MG63 (cell line): ENCODE results near the gene RELA. TPM values are rescaled to one million over a fixed set of nuclear protein-coding genes. Genes with fewer than 3 reads are reported as not detected.

Experiments
- DNase-seq: peaks from one replicate; pipeline ENCODE4 v3.0.0-alpha.2; 2020
- H3K27me3 ChIP-seq: fragments of 250-450 bp; sonication (Bioruptor Pico); 2 replicates; pipeline ENCODE4 v1.5.1; 2020; ENCODE audit warnings: mild to moderate bottlenecking, moderate library complexity
- H3K36me3 ChIP-seq: fragments of 250-450 bp; sonication (Bioruptor Pico); 2 replicates; pipeline ENCODE4 v1.5.1; 2020; ENCODE audit warnings: mild to moderate bottlenecking, moderate library complexity
- H3K4me3 ChIP-seq: fragments of 250-450 bp; sonication (Bioruptor Pico); 2 replicates; pipeline ENCODE4 v1.5.1; 2020; ENCODE audit warnings: mild to moderate bottlenecking, moderate library complexity
- H3K9me3 ChIP-seq: fragments of 250-450 bp; sonication (Bioruptor Pico); 2 replicates; pipeline ENCODE4 v1.5.1; 2020; ENCODE audit warnings: mild to moderate bottlenecking, moderate library complexity
- total RNA-seq: library from RNA; depleted of rRNA; stranded (reverse); fragments of >200 nt; shearing (Covaris generic); gene quantifications from 2 replicates; pipeline ENCODE4 v1.2.3, GENCODE V29; 2014; ENCODE audit warnings: low replicate concordance

Gene RELA
- total RNA-seq, 1 experiment from 2014 or later = 56.1 TPM

- Histone ChIP-seq H3K27me3 (no peaks in the 10 kb centered on the region), H3K36me3 (peaks cover 55% of the 10 kb centered on the region), H3K4me3 (peak overlapping the region; percentile 53), H3K9me3 (no peaks in the 10 kb centered on the region)
- DNase-seq = no peak
Measured at GRCh38 chr11:65653229-65654225, 9.2 kb downstream of the RELA start.

GRCh38 chr11:65652511-65653228, 10.0 kb downstream of the RELA start:
- Histone ChIP-seq H3K9me3 (no peaks in the 10 kb centered on the region), H3K4me3 (peak overlapping the region; percentile 53), H3K27me3 (no peaks in the 10 kb centered on the region), H3K36me3 (peaks cover 47% of the 10 kb centered on the region)
- peak; percentile 91 for DNase-seq

- no peak for DNase-seq
- H3K27me3 ChIP-seq = no peaks in the 10 kb centered on the region
- H3K9me3 ChIP-seq = no peaks in the 10 kb centered on the region
- peak overlapping the region; percentile 53 for H3K4me3 ChIP-seq
- H3K36me3 ChIP-seq = peaks cover 38% of the 10 kb centered on the region
Measured at GRCh38 chr11:65651589-65652510, 10.9 kb downstream of the RELA start.

GRCh38 chr11:65651339-65651588, 11.5 kb downstream of the RELA start:
- Histone ChIP-seq H3K4me3 (no peak overlapping the region), H3K9me3 (no peaks in the 10 kb centered on the region), H3K36me3 (peaks cover 33% of the 10 kb centered on the region), H3K27me3 (no peaks in the 10 kb centered on the region)
- DNase-seq = no peak

- H3K36me3 ChIP-seq = peaks cover 32% of the 10 kb centered on the region
- no peaks in the 10 kb centered on the region for H3K27me3 ChIP-seq
- H3K9me3 ChIP-seq = no peaks in the 10 kb centered on the region
- DNase-seq = no peak
- H3K4me3 ChIP-seq = no peak overlapping the region
Measured at GRCh38 chr11:65650547-65651338, 12.0 kb downstream of the RELA start.

GRCh38 chr11:65649656-65650546, 12.8 kb downstream of the RELA start:
- Histone ChIP-seq H3K4me3 (no peak overlapping the region), H3K9me3 (no peaks in the 10 kb centered on the region), H3K27me3 (no peaks in the 10 kb centered on the region), H3K36me3 (peaks cover 25% of the 10 kb centered on the region)
- DNase-seq = no peak

- Histone ChIP-seq H3K9me3 (no peaks in the 10 kb centered on the region), H3K36me3 (peaks cover 19% of the 10 kb centered on the region), H3K27me3 (no peaks in the 10 kb centered on the region), H3K4me3 (no peak overlapping the region)
- no peak for DNase-seq
Measured at GRCh38 chr11:65648997-65649493, 13.7 kb downstream of the RELA start.

- Histone ChIP-seq H3K9me3 (no peaks in the 10 kb centered on the region), H3K36me3 (peaks cover 27% of the 10 kb centered on the region), H3K4me3 (no peak overlapping the region), H3K27me3 (no peaks in the 10 kb centered on the region)
- no peak for DNase-seq
Measured at GRCh38 chr11:65646958-65647701, 15.6 kb downstream of the RELA start.

GRCh38 chr11:65646288-65646957, 16.3 kb downstream of the RELA start:
- DNase-seq = no peak
- Histone ChIP-seq H3K27me3 (no peaks in the 10 kb centered on the region), H3K4me3 (no peak overlapping the region), H3K9me3 (no peaks in the 10 kb centered on the region), H3K36me3 (peaks cover 28% of the 10 kb centered on the region)

- Histone ChIP-seq H3K9me3 (no peaks in the 10 kb centered on the region), H3K27me3 (no peaks in the 10 kb centered on the region), H3K4me3 (no peak overlapping the region), H3K36me3 (peaks cover 27% of the 10 kb centered on the region)
- DNase-seq = no peak
Measured at GRCh38 chr11:65645710-65646109, 17.0 kb downstream of the RELA start.

GRCh38 chr11:65644837-65645236, 17.9 kb downstream of the RELA start:
- Histone ChIP-seq H3K36me3 (peaks cover 29% of the 10 kb centered on the region), H3K27me3 (no peaks in the 10 kb centered on the region), H3K4me3 (no peak overlapping the region), H3K9me3 (no peaks in the 10 kb centered on the region)
- no peak for DNase-seq

GRCh38 chr11:65643971-65644370, 18.7 kb downstream of the RELA start:
- Histone ChIP-seq H3K4me3 (no peak overlapping the region), H3K27me3 (no peaks in the 10 kb centered on the region), H3K9me3 (no peaks in the 10 kb centered on the region), H3K36me3 (peaks cover 29% of the 10 kb centered on the region)
- DNase-seq = no peak

- peaks cover 29% of the 10 kb centered on the region for H3K36me3 ChIP-seq
- H3K9me3 ChIP-seq = no peaks in the 10 kb centered on the region
- H3K4me3 ChIP-seq = no peak overlapping the region
- DNase-seq = no peak
- no peaks in the 10 kb centered on the region for H3K27me3 ChIP-seq
Measured at GRCh38 chr11:65642014-65642671, 20.6 kb downstream of the RELA start.
